Neural progenitor cell (in vitro differentiated cells): ENCODE data around the gene EPHB2. TPM values are rescaled to one million over a fixed set of nuclear protein-coding genes. Genes with fewer than 3 reads are reported as not detected.
"Not testable (repeated sequence)": the region's sequence is repeated elsewhere in the genome, so short reads cannot be mapped to it uniquely, and the experiment has no call there.

Source experiments
- DNase-seq: peaks from one replicate; pipeline ENCODE4 v3.0.0-alpha.2; 2016; ENCODE audit warnings: low spot score
- H2AFZ ChIP-seq: fragments of 200-600 bp; sonication (generic); replicated peaks from 2 replicates; pipeline ENCODE4 v1.6.1; 2016; ENCODE audit warnings: antibody characterized with exemption
- H3F3A ChIP-seq: fragments of 200-600 bp; sonication (generic); 2 replicates; pipeline ENCODE4 v1.6.1; 2016; ENCODE audit warnings: antibody characterized with exemption, low read depth
- H3K27ac ChIP-seq: fragments of 200-600 bp; sonication (generic); 2 replicates; pipeline ENCODE4 v1.5.1; 2016; ENCODE audit warnings: mild to moderate bottlenecking
- H3K27me3 ChIP-seq: fragments of 200-600 bp; sonication (generic); 2 replicates; pipeline ENCODE4 v1.6.1; 2016; ENCODE audit warnings: mild to moderate bottlenecking, moderate library complexity
- H3K36me3 ChIP-seq: fragments of 200-600 bp; sonication (generic); 2 replicates; pipeline ENCODE4 v1.5.1; 2016
- H3K4me1 ChIP-seq: fragments of 200-600 bp; sonication (generic); 2 replicates; pipeline ENCODE4 v1.6.1; 2016; ENCODE audit warnings: mixed run types
- H3K4me2 ChIP-seq: fragments of 200-600 bp; sonication (generic); 2 replicates; pipeline ENCODE4 v1.6.1; 2016
- H3K4me3 ChIP-seq: fragments of 200-600 bp; sonication (generic); 2 replicates; pipeline ENCODE4 v1.5.1; 2016
- H3K79me2 ChIP-seq: fragments of 200-600 bp; sonication (generic); 2 replicates; pipeline ENCODE4 v1.6.1; 2016; ENCODE audit warnings: low read depth
- H3K9ac ChIP-seq: fragments of 200-600 bp; sonication (generic); 2 replicates; pipeline ENCODE4 v1.6.1; 2016
- H3K9me3 ChIP-seq: fragments of 200-600 bp; sonication (generic); 2 replicates; pipeline ENCODE4 v1.5.1; 2016; ENCODE audit warnings: low read depth
- H4K20me1 ChIP-seq: fragments of 200-600 bp; sonication (generic); 2 replicates; pipeline ENCODE4 v1.6.1; 2016; ENCODE audit warnings: low read depth
- H3K27ac Mint-ChIP-seq: 3 replicates; pipeline ENCODE4 v1.8.0; 2021; ENCODE audit warnings: mixed read lengths
- H3K27me3 Mint-ChIP-seq: 2 replicates; pipeline ENCODE4 v1.8.0; 2022; ENCODE audit warnings: low read depth, mild to moderate bottlenecking, inconsistent platforms, moderate library complexity, mixed read lengths; ENCODE audit not compliant: insufficient read depth
- H3K36me3 Mint-ChIP-seq: 3 replicates; pipeline ENCODE4 v1.8.0; 2021; ENCODE audit warnings: mixed read lengths
- H3K4me1 Mint-ChIP-seq: 3 replicates; pipeline ENCODE4 v1.8.0; 2021; ENCODE audit warnings: mixed read lengths
- H3K4me3 Mint-ChIP-seq: 3 replicates; pipeline ENCODE4 v1.8.0; 2021; ENCODE audit warnings: mild to moderate bottlenecking, moderate library complexity, mixed read lengths
- H3K9me3 Mint-ChIP-seq: 3 replicates; pipeline ENCODE4 v1.8.0; 2020; ENCODE audit warnings: mixed read lengths
- EZH2 ChIP-seq: fragments of 200-600 bp; sonication (generic); IDR thresholded peaks from 2 replicates; pipeline ENCODE4 v1.6.1; 2017; ENCODE audit warnings: antibody characterized with exemption, mild to moderate bottlenecking, moderate library complexity
- EZH2phosphoT487 ChIP-seq: fragments of 200-600 bp; sonication (generic); IDR thresholded peaks from 2 replicates; pipeline ENCODE4 v1.6.1; 2017; ENCODE audit warnings: antibody characterized with exemption
- total RNA-seq: library from RNA; depleted of rRNA; stranded (reverse); fragments of >200 nt; gene quantifications from 2 replicates; pipeline ENCODE4 v1.2.3, GENCODE V29; 2015; ENCODE audit warnings: low replicate concordance
- TF ChIP-seq, protein P1 (sequence below): fragments of 200-600 bp; sonication (generic); IDR thresholded peaks from 2 replicates; pipeline ENCODE4 v1.5.1; 2017; ENCODE audit warnings: antibody characterized with exemption, mild to moderate bottlenecking

EPHB2 gene
- total RNA-seq, 1 donor from 2014 or later = 38.3 TPM

DNA sequence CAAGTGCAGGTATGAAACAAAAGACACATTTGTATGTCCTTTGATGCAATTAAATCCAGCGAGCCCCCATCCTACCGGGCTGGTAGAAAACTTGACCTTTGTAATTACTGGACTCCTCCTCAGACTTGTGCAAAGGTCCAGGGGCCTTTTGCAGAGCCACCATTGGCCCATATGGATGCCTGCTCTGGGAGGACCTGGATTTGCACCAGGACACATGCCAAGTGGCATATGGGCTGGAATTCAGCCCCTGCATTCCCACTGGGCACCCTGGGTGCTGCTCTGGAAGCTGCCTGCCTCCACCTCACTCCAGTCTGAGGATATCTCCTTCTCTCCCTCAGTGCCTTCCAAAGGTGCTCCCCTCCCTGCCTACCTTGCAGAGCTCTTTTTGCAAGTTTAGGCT, 226.0 kb downstream of the EPHB2 start:
- Mint-ChIP-seq H3K27ac (no peak overlapping the region), H3K27me3 (peaks cover 2% of the 10 kb centered on the region), H3K4me3 (no peak overlapping the region), H3K36me3 (no peaks in the 10 kb centered on the region), H3K4me1 (peaks cover 4% of the 10 kb centered on the region), H3K9me3 (peaks cover 20% of the 10 kb centered on the region)
- TF ChIP-seq, protein P1, sequence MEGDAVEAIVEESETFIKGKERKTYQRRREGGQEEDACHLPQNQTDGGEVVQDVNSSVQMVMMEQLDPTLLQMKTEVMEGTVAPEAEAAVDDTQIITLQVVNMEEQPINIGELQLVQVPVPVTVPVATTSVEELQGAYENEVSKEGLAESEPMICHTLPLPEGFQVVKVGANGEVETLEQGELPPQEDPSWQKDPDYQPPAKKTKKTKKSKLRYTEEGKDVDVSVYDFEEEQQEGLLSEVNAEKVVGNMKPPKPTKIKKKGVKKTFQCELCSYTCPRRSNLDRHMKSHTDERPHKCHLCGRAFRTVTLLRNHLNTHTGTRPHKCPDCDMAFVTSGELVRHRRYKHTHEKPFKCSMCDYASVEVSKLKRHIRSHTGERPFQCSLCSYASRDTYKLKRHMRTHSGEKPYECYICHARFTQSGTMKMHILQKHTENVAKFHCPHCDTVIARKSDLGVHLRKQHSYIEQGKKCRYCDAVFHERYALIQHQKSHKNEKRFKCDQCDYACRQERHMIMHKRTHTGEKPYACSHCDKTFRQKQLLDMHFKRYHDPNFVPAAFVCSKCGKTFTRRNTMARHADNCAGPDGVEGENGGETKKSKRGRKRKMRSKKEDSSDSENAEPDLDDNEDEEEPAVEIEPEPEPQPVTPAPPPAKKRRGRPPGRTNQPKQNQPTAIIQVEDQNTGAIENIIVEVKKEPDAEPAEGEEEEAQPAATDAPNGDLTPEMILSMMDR = no peak
- TF ChIP-seq EZH2phosphoT487 (no peak), EZH2 (no peak)
- H3K4me1 ChIP-seq = no peaks in the 10 kb centered on the region
- no peak overlapping the region for H3K9ac ChIP-seq
- H3K9me3 ChIP-seq = no peaks in the 10 kb centered on the region
- H3K79me2 ChIP-seq = no peaks in the 10 kb centered on the region
- no peaks in the 10 kb centered on the region for H3F3A ChIP-seq
- H2AFZ ChIP-seq = no peak overlapping the region
- no peak overlapping the region for H3K27ac ChIP-seq
- H3K27me3 ChIP-seq = no peaks in the 10 kb centered on the region
- no peaks in the 10 kb centered on the region for H3K36me3 ChIP-seq
- no peaks in the 10 kb centered on the region for H4K20me1 ChIP-seq
- H3K4me2 ChIP-seq = no peak overlapping the region
- no peak overlapping the region for H3K4me3 ChIP-seq
- DNase-seq = no peak

DNA sequence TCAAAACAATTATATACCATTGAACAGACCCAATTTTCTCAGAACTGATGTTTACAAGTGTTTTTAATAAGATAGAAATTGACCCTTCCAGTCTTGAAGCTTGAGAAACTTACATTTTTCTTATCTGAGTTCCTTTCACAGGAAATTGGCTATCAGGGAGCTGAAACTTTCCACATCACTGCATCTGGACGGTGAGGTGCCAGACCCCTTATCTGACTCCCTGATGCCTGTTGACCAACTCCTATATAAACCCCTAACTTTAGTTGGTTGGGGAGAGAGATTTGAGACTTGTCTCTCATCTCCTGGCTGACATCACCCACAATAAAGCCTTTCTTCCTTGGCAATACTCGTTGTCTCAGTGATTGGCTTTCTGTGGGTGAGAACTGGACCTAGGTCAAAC, 230.6 kb downstream of the EPHB2 start:
- no peak overlapping the region for H3K4me2 ChIP-seq
- no peaks in the 10 kb centered on the region for H4K20me1 ChIP-seq
- no peak overlapping the region for H3K4me3 ChIP-seq
- Mint-ChIP-seq H3K27me3 (no peaks in the 10 kb centered on the region), H3K9me3 (peaks cover 16% of the 10 kb centered on the region), H3K4me3 (no peak overlapping the region), H3K4me1 (peaks cover 3% of the 10 kb centered on the region), H3K36me3 (no peaks in the 10 kb centered on the region), H3K27ac (no peak overlapping the region)
- H3K9me3 ChIP-seq = no peaks in the 10 kb centered on the region
- no peaks in the 10 kb centered on the region for H3F3A ChIP-seq
- H3K36me3 ChIP-seq = no peaks in the 10 kb centered on the region
- no peaks in the 10 kb centered on the region for H3K79me2 ChIP-seq
- H3K9ac ChIP-seq = no peak overlapping the region
- no peak for DNase-seq
- H3K4me1 ChIP-seq = no peaks in the 10 kb centered on the region
- no peak for TF ChIP-seq EZH2phosphoT487
- H3K27ac ChIP-seq = no peak overlapping the region
- no peaks in the 10 kb centered on the region for H3K27me3 ChIP-seq
- H2AFZ ChIP-seq = no peak overlapping the region

DNA sequence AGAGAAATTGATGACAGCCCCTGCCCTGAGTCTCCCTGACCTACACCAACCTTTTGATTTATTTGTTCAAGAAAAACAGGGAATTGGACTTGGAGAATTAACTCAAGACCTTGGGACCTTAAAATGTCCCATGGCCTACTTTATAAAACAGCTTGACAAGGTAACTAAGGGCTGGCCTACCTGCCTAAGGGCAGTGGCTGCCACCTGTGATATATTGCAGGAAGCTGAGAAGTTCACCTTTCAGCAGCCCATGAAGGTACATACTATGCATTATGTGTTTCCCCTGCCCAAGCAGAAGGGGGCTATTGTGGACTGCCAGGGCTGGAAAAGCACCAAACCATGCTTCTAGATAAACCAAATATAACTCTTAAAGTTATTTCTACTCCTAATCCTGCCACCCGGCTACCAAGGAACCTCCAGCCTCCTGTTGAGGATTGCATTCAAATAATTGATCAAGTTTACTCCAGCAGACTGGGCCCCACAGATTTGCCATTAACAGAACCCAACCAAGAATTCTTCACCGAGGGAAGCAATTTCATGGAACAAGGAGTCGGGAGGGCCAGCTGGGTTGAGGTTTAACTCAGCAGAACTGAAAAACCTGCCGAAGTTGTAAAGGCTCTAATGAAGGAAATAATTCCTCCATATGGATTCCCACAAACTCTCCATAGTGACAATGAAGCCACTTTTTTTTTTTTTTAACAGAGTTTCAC, 233.9 kb downstream of the EPHB2 start:
- H3K4me3 Mint-ChIP-seq = no peak overlapping the region
- H3K36me3 ChIP-seq = no peaks in the 10 kb centered on the region
- no peaks in the 10 kb centered on the region for H3K4me1 ChIP-seq
- H3K4me3 ChIP-seq = no peak overlapping the region
- H3K79me2 ChIP-seq = no peaks in the 10 kb centered on the region
- no peak overlapping the region for H3K27ac ChIP-seq
- no peaks in the 10 kb centered on the region for H3K9me3 ChIP-seq
- no peak overlapping the region for H2AFZ ChIP-seq
- H3K27ac Mint-ChIP-seq = no peak overlapping the region
- H3K4me1 Mint-ChIP-seq = peaks cover 3% of the 10 kb centered on the region
- peaks cover 15% of the 10 kb centered on the region for H3K9me3 Mint-ChIP-seq
- H3K27me3 ChIP-seq = no peaks in the 10 kb centered on the region
- H3K9ac ChIP-seq = no peak overlapping the region
- no peaks in the 10 kb centered on the region for H3F3A ChIP-seq
- TF ChIP-seq, protein P1 = no peak
- TF ChIP-seq EZH2phosphoT487 (no peak), EZH2 (no peak)
- no peaks in the 10 kb centered on the region for H3K36me3 Mint-ChIP-seq
- DNase-seq = no peak
- H4K20me1 ChIP-seq = no peaks in the 10 kb centered on the region
- peaks cover 2% of the 10 kb centered on the region for H3K27me3 Mint-ChIP-seq
- H3K4me2 ChIP-seq = no peak overlapping the region

DNA sequence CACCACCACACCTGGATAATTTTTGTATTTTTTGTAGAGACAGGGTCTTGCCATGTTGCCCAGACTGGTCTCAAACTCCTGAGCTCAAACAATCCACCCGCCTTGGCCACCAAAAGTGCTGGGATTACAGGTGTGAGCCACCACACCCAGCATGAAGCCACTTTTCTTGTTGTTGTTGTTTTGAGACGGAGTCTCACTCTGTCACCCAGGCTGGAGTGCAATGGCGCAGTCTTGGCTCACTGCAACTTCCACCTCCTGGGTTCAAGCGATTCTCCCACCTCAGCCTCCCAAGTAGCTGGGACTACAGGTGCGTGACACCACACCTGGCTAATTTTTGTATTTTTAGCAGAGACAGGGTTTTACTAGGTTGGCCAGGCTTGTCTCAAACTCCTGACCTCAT, 234.5 kb downstream of the EPHB2 start:
- not testable (repeated sequence) for H2AFZ ChIP-seq, H3K27me3 Mint-ChIP-seq, H3K4me1 ChIP-seq, H3K9me3 ChIP-seq, H3K79me2 ChIP-seq, H3K4me3 Mint-ChIP-seq, H3K9ac ChIP-seq, H3K4me3 ChIP-seq, H3K36me3 ChIP-seq, H3K27ac Mint-ChIP-seq, H3K36me3 Mint-ChIP-seq, H3F3A ChIP-seq, H3K27ac ChIP-seq, DNase-seq, H3K4me1 Mint-ChIP-seq, H4K20me1 ChIP-seq, H3K4me2 ChIP-seq, H3K27me3 ChIP-seq
- H3K9me3 Mint-ChIP-seq = peaks cover 12% of the 10 kb centered on the region
